Hematopoietic multipotent progenitor cell treated with erythropoietin and hydrocortisone succinate and interleukin-3 and kit ligand, for 15 days (in vitro differentiated cells): ENCODE results near the gene KCNAB3.

Experiments used
- DNase-seq: peaks from one replicate; pipeline ENCODE4 v3.0.0-alpha.2; 2015; ENCODE audit warnings: low spot score

The KCNAB3 gene

DNA sequence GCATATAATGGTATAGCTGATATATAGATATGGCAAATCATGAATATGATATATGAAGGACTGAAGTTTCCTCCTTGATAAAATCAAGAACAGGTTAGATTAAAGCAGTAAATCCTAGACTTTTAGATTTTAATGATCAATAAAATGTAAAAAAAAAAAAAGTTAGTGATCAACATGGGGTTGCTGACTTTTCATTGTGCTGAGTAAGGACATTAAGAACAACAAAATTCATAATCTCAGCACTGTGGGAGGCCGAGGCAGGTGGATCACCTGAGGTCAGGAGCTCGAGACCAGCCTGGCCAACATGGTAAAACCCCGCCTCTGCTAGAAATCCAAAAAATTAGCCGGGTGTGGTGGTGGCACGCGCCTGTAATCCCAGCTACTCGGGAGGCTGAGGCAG is 51.4 kb downstream of the KCNAB3 start:
- DNase-seq, result no peak

DNA sequence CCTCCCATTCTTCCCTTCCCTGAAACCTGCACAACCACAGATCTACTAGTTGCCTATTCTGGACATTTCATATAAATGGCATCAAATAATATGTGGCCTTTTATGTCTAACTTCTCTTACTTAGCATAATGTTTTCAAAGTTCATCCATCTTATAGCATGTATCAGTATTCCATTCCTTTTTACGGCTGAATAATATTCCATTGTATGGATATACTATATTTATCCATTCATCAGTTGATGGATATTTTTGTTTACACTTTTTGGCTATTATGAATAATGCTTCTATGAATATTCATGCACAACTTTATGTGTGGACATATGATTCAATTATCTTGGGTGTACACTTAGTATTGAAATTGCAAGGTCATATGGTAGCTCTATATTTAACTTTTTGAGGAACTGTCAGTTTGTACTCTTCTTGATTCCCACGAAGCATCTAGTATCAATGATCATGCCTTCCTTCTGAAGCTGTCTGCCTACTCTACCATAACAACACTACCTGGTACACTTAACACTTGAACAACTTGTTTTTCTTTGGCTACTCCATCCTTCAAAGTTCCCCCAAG is 53.8 kb downstream of the KCNAB3 start:
- DNase-seq, result no peak

DNA sequence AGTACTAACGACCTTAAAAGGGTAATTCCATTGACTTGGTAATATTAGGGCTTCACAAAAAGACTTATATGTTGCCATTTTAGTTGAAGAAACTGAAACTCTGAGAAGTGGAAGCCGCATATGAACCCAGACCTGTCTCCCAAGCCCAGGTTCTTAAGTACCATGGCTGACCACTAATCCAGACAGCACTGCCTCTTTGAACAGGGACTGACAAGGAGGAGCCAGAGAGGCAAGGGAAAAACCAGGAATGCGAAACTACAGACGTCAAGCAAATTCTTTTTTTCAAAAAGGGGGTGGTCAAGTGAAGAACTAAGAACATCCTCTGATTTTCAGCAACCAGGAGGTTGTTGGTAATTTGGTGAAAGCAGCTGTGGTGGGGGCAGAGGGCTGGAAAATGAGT is 56.6 kb downstream of the KCNAB3 start:
- no peak for DNase-seq
